Measurements from ENCODE around the gene KRT20.
"Not testable (repeated sequence)": the region's sequence is repeated elsewhere in the genome, so short reads cannot be mapped to it uniquely, and the experiment has no call there.

Gene KRT20

DNA sequence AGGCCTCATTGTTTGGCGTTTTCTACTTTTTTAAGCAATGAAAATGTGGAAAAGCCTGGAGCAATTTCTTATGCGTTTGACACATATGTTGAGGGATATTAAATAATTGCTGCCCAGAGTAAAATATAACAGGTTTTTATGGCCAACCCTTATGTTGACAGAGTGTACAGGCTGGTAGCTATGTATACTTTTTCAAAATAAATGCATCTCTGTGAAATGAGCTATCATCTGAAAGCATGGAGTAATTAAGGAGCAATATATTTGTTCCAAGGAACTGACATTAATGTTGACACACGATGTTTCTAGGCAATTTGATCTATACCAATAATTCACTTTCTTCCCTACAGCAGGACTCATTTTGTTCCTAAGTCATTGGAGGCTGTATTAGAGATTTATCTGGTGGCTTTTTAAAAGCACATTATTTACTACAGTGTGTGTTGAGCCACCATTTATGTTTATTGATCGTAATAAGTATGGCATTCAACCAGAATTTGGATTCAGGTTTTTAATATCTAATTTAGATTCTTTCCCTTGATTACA, 11.9 kb upstream of the KRT20 start:
- DNase-seq: no peak

- DNase-seq: no peak
These were observed 10.2 kb upstream of the KRT20 start for GRCh38 chr17:40895106-40895730.

DNA sequence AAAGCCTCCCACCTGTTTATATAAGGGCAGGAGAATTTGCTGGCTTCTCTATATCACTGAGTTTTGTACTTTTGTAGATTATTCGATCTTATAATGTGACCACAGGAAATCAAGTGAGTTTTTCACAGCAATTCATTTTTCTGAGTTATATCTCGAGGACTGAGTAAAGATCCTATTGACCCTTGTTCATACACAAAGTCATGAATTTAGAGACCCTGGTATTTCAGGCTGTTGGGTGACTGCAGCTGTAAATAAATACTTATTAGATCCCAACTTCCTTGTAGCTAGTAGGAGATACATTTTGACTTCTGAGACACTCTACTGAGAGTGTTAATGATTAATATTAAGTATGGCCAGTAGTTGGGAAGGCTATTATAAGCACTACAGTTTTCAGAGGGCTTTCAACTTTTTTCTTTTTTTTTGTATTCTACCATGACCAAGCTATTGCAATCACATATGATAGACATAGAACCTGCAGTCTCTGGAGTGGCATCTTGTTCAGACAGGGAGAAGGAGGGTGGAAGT, 3.2 kb upstream of the KRT20 start:
- DNase-seq: no peak

GRCh38 chr17:40886090-40886489, 1.0 kb upstream of the KRT20 start:
- no peak for DNase-seq

DNA sequence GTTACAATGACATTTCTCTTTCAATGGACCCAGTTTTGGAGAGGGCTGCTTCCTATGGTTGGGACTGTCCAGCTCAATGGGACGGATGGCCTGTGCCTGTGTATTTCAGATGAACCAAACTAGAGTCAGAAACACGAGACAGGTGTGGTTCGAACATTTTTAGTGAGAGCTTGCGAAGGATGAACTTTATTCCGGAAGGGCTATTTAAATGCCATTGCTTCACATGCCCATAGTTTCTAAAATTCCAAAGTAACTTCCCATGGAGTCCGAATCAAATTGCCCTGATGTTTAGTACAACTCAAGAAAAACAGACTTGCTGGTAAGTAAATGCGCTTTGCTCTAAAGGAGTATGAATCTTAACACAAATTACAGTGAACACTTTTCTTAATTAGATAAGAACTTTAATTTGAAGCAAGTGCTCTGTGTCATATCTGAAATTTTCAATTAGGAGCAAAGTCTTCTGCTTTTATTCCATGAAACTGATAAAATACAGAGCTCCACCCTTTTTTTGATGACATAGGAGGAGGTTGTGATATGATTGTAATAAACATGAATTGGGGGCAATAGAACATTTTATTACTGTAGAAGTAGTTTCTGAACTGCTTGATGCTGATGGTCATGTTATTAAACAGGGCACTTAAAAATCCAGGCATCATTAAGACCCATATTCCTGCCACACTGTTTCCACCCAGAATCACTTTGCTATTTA, 1.3 kb downstream of the KRT20 start:
- DNase-seq: no peak

- DNase-seq: no peak
These were observed 2.0 kb downstream of the KRT20 start for GRCh38 chr17:40883031-40883430.

DNA sequence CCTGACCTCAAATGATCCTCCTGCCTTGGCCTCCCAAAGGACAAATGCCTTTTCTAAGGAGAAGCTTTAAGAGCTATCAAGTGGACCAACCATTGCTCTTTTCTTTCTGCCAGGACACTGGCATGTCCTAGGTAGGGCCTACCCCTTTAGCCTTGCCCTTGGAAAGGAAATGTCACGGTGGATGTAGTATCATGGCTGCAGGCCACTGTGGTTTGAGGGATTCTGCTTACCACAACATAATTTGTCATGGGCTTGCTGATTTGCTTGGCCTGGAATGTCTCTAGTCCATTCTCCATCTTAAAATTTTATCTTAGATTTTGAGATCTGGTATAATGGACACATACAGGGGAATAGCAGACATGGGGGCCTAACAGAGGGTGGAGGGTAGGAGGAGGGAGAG, 6.0 kb downstream of the KRT20 start:
- no peak for DNase-seq

DNA sequence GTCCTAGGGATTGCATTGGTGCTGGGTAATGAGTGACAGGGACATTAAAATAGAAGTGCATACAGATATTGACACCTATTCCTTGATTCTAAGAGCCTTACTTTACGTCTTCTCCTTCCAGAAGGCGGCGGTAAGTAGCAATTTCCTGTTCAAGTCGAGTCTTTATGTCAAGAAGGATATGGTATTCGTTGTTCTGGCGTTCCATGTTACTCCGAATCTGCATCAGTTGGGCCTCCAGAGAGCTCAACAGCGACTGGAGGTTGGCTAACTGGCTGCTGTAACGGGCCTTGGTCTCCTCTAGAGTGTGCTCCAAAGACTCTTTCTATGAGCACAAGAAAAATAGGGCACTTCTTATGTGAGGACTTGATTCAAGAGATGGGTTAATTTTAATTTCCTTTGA, 7.0 kb downstream of the KRT20 start:
- no peak for DNase-seq

DNA sequence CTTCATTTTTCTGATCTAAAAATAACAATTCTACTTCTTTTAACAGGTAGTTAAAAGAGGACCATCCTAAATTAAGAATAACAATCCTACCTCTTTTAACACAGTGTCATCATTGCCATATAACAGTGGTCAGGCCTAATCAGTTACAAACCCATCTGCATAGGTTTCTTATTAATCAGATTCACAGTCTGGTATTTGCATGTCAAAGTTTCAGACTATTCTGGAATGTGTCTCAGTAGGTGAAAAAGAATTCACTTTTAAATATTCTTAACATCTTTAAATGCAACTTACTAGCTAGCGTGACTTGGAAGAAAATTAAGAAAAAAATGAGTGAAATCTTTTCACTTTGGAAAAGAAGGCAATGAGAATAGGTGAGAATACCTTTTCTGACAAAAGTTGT, 11.2 kb downstream of the KRT20 start:
- no peak for DNase-seq

GRCh38 chr17:40873255-40873654, 11.8 kb downstream of the KRT20 start:
- no peak for DNase-seq

- DNase-seq: no peak
These were observed 12.6 kb downstream of the KRT20 start for GRCh38 chr17:40872416-40872815.

GRCh38 chr17:40871316-40871715, 13.7 kb downstream of the KRT20 start:
- DNase-seq: no peak

GRCh38 chr17:40870136-40870535, 14.9 kb downstream of the KRT20 start:
- DNase-seq: no peak

DNA sequence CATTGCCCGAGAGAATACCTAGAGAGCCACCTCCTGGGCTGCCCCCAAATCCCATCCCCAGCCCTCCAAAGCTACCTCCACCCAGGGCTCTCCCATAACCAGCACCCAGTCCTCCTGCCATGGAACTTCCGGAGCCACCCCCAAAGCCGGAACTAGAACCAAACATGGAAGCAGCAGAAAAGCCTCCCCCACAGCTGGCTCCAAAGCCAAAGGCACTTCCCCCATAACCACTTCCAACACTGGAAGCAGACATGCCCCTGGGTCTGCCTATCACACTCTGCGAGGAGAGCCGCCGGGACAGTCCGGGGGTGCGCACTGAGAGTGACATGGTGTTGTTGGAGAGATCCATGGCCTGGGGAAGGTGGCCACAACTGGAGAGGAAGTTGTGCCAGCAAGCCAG, 18.2 kb downstream of the KRT20 start, which contains the start of gene KRT12:
Gene KRT12, minus strand, starts transcription at position 386 of the 400 bp plus-strand sequence. Its CDS starts 37 bp downstream, at position 349.
- DNase-seq: no peak

- DNase-seq: no peak
These were observed 20.2 kb downstream of the KRT20 start for GRCh38 chr17:40864661-40865390.

DNA sequence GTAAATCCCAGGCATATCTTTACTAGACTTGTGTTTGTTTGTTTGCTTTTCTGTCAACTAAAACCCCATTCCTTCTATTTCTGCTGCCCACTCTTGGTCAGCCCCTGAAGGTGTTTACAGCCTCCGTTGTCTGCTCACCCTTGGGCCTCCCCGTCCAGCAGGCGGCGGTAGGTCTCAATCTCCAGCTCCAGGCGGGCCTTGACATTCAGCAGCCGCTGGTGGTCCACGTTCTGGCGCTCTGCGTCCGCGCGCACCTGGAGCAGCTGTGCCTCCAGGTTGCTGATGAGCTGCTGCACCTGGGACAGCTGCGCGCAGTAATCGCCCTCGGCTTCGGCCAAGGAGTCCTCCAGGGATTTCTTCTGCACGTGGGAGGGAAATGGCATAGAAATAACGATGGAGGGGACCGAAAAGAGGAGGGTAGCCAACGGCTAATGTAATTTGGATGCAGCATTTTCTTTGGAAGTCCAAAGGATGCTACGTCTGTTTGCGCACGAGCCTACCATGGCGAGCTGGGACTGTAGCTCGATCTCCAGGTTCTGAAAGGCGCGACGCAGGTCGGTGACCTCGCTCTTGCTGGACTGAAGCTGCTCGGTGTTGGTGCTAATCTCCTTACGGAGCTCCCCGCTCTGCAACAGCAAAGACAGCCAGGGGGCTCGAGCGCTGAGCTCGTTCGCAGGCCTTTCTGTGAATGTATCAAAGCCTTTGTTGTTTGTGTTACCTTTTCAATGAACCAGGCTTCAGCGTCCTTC, 21.9 kb downstream of the KRT20 start:
- no peak for DNase-seq

DNA sequence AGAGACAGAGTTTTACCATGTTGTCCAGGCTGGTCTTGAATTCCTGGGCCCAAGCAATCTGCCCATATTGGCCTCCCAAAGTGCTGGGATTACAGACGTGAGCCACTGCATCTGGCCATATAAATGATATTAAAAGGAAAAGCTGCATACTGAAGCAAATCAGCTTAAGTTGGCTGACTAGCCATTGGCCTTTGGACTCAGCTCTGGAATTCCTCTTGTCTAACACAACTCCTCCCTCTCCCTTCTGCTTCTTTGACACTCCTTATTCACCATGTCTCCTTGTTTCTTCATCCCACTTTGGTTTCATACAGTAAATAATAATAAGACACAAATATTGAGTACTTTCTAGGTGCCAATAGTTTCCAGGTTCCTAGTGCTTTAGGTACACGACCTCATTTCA, 25.5 kb downstream of the KRT20 start:
- DNase-seq: no peak

DNA sequence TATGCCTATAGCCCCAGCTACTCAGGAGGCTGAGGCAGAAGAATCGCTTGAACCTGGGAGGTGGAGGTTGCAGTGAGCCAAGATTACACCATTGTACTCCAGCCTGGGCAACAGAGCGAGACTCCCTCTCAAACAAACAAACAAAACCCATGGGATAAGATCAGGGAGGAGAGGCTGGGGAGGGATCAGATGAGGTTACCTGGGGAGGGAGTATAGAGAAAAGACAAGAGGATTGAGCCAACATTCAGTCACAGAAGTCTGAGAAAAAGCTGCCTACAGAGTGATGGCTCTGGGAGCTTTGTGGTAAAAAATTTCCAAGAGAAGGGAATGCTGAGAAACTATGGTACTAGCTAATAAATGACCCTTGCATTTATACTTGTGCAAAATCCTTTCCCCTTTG, 26.4 kb downstream of the KRT20 start:
- DNase-seq: not testable (repeated sequence)

DNA sequence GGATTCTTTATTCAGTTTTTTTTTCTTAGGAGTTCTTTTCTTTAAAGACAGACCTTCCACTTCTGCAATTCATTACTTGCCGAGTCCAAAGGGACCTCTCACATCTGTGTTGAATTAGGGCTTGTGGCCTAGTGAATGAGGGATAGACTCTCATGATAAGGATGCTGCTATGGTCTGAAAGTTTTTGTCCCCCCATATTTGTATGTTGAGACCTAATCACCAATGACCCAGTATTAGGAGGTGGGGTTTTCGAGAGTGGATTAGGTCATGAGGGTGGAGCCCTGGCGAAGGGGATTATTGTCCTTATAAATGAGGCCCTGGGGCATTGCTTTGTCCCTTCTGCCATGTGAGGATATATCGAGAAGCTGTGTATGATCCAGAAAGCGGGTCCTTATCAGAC, 27.5 kb downstream of the KRT20 start:
- DNase-seq: no peak

DNA sequence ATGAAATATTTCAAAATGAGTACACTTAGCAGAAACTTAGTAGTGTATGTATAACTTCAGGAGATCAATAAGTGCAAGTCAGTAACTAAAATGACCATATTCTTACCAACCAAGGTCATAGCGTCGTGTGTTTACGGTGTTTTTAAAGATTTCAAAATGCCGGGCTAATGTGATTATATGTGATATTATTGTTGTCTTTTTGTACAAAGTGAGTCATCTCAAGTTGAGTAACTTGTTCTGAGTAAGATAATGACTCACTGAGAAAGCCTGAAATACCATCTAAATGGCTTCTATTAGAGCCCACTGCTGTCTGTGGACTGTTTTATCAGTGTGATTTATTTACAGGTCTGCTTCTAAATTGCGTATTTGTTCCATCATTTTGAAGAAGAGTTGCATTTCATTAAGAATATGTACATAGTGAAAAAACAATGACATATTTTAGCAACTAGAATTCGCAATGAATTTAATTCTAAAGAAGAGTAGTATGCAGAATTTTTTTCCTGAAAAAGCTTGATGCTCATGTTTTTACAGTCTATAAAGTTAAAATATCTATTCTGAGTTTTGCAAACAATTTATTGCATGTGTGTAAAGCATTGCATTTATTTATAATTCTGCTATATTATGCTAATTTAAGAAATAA, 30.7 kb downstream of the KRT20 start:
- DNase-seq: no peak

GRCh38 chr17:40852364-40852763, 32.7 kb downstream of the KRT20 start:
- DNase-seq: no peak

DNA sequence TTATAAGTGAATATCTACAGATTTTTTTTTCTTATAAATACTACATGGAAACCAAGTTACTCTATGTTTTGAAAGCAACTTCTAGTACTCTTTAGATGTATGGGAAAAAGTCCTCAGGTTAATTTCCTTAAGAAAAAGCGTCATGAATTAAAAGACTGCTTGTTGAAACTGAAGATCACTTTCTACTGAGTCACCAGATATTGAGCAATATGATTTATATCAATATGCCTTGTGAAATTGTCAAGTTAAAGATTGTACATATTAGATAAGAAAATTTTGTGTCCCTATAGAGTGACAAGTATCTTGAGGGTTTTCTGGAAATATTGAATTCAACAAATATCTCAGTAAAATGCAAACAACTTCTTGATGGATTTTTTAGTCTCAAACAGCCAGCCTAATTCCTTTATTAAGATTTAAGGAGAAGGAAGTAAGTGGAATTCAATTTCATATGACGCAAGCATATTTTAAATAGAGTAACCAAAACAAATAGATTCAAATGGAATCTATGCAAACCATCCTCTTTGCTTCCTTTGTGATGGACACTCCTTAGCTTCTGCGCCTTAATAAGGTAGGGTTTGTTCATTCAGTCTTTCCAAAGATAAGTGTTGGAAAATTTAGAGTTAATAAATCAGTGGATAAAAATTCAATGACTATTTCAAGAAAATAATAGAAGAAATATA, 34.6 kb downstream of the KRT20 start:
- DNase-seq: no peak
